Measurements from ENCODE around the gene ARMC10.

ARMC10 gene

DNA sequence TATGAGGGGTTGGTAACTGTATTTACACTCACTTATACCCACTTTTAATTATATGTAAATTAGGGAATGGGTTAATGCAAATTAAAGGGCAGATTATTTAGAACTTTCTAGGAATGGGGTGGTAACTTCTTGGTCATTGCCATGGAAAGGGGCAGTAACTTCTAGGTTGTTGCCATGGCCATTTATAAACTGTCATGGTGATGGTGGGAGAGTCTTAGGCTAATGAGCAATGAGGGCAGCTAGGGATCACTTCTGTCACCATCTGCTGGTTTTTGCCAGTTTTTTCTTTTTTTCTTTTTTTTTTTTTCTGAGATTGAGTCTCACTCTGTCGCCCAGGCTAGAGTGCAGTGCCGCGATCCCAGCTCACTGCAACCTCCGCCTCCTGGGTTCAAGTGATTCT is 40.8 kb downstream of the ARMC10 start:
- no peak overlapping the region for H3K4me3 ChIP-seq (ENCODE audit: low read depth, low read length)
- TF ChIP-seq, protein P1, sequence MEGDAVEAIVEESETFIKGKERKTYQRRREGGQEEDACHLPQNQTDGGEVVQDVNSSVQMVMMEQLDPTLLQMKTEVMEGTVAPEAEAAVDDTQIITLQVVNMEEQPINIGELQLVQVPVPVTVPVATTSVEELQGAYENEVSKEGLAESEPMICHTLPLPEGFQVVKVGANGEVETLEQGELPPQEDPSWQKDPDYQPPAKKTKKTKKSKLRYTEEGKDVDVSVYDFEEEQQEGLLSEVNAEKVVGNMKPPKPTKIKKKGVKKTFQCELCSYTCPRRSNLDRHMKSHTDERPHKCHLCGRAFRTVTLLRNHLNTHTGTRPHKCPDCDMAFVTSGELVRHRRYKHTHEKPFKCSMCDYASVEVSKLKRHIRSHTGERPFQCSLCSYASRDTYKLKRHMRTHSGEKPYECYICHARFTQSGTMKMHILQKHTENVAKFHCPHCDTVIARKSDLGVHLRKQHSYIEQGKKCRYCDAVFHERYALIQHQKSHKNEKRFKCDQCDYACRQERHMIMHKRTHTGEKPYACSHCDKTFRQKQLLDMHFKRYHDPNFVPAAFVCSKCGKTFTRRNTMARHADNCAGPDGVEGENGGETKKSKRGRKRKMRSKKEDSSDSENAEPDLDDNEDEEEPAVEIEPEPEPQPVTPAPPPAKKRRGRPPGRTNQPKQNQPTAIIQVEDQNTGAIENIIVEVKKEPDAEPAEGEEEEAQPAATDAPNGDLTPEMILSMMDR (IDR thresholded peaks at IDR 0.05; ENCODE audit: low read depth, low read length, missing control alignments) = no peak
- DNase-seq (ENCODE audit: low read depth) = no peak
- in situ Hi-C loops (cut with HindIII; ENCODE audit: low sequenced_read_pairs) = no loop called here

- TF ChIP-seq, protein P1 (IDR thresholded peaks at IDR 0.05; ENCODE audit: low read depth, low read length, missing control alignments) = no peak
- no peak for DNase-seq (ENCODE audit: low read depth)
- H3K4me3 ChIP-seq (ENCODE audit: low read depth, low read length) = no peak overlapping the region
- in situ Hi-C loops (cut with HindIII; ENCODE audit: low sequenced_read_pairs) = no loop called here
These were observed 41.6 kb downstream of the ARMC10 start for GRCh38 chr7:103116511-103116910.

DNA sequence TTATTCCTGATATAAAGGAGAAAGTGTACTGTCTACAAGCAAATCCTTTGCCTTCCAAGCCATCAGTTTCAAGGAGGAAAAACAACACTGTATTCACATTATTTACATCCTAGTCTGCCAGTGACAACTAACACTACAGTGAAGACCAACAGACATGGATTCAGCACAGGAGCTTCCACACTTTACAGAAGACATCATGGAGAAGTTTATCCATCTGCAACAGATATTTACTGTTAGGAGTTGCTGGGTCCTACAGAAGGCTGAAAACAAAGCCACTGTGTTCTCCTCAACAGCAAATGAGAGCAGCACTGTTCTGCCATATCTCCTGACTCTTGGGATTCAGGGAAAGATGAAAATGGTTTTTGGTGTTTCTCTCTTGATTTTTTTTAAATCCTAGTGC is 42.1 kb downstream of the ARMC10 start:
- in situ Hi-C loops (cut with HindIII; ENCODE audit: low sequenced_read_pairs) = no loop called here
- H3K4me3 ChIP-seq (ENCODE audit: low read depth, low read length) = no peak overlapping the region
- no peak for DNase-seq (ENCODE audit: low read depth)
- TF ChIP-seq, protein P1 (IDR thresholded peaks at IDR 0.05; ENCODE audit: low read depth, low read length, missing control alignments) = no peak

- TF ChIP-seq, protein P1 (IDR thresholded peaks at IDR 0.05; ENCODE audit: low read depth, low read length, missing control alignments) = no peak
- H3K4me3 ChIP-seq (ENCODE audit: low read depth, low read length) = no peak overlapping the region
- no peak for DNase-seq (ENCODE audit: low read depth)
- in situ Hi-C loops (cut with HindIII; ENCODE audit: low sequenced_read_pairs) = no loop called here
These were observed 42.5 kb downstream of the ARMC10 start for GRCh38 chr7:103117465-103117864.

- TF ChIP-seq, protein P1 (IDR thresholded peaks at IDR 0.05; ENCODE audit: low read depth, low read length, missing control alignments) = no peak
- H3K4me3 ChIP-seq (ENCODE audit: low read depth, low read length) = no peak overlapping the region
- in situ Hi-C loops (cut with HindIII; ENCODE audit: low sequenced_read_pairs) = no loop called here
- DNase-seq (ENCODE audit: low read depth) = no peak
These were observed 44.9 kb downstream of the ARMC10 start for GRCh38 chr7:103119791-103120291.

- H3K4me3 ChIP-seq (ENCODE audit: low read depth, low read length) = no peak overlapping the region
- in situ Hi-C loops (cut with HindIII; ENCODE audit: low sequenced_read_pairs) = no loop called here
- TF ChIP-seq, protein P1 (IDR thresholded peaks at IDR 0.05; ENCODE audit: low read depth, low read length, missing control alignments) = no peak
- DNase-seq (ENCODE audit: low read depth) = no peak
These were observed 45.4 kb downstream of the ARMC10 start for GRCh38 chr7:103120362-103120761.

DNA sequence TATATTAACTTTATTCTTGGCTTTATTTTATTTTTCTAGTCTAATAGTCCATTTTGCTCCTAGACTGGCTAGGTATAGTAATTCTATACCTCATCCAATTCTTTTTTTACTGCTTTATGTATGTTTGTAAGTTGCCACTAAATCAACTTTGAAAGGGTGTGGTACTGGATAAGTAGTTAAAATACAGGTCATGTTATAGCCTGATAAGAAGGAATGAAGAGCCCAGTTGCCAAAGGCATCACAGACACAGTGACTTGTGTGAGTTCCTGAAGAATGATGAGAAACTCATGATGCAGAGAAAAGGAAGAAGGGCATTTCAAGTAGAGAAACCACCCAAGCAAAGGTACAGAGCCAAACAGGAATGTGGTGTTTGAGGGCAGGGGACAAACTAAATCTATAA is 46.7 kb downstream of the ARMC10 start:
- in situ Hi-C loops (cut with HindIII; ENCODE audit: low sequenced_read_pairs) = no loop called here
- TF ChIP-seq, protein P1 (IDR thresholded peaks at IDR 0.05; ENCODE audit: low read depth, low read length, missing control alignments) = no peak
- no peak overlapping the region for H3K4me3 ChIP-seq (ENCODE audit: low read depth, low read length)
- no peak for DNase-seq (ENCODE audit: low read depth)
